DMS79 treated with DMSO at 0.1 percent for 48 hours (cell line): ENCODE data around the gene ARSH.
"Not testable (repeated sequence)": the region's sequence is repeated elsewhere in the genome, so short reads cannot be mapped to it uniquely, and the experiment has no call there.

Experiments
- DNase-seq: peaks from one replicate; lab custom pipeline; 2025; lab: John Stamatoyannopoulos, UW

Gene ARSH

DNA sequence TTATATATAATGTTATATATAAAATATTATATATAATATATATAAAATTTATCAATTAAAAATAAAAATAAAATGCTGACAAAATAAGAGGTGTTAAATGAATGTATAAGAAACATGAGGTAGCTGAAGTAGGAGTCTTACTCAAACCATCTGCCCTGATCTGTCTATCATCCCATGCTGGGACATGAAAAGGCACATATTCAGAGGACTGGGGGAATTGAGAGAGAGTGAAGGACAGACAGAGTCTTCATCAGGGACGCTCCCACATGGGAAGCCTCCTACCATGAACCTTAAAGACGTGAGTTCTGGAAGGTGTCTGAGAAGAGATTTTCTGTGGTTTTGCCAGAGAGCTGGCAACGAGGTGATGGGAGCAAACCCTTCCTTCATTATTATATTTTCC lies 30.9 kb downstream of the ARSH start:
- DNase-seq: no peak

DNA sequence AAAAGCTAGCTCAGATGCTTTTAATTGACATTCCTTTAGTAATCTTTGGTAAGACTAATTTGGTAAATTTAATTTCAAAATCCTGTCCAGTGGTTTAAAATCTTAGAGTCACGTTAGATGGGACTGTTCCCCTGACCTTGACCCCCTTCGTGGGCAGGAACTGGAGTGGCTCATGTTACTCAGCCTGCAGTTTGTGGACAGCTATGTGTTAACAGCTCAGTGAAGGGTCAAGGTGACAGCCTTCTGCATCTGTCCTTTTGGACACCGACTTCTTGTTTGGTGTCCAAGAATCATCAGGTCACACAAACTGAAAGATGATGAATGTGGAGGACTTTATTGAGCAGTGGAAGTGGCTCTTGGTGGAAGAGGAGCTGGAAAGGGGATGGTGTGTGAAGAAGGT lies 37.9 kb downstream of the ARSH start:
- no peak for DNase-seq

GRCh38 chrX:3044671-3045070 lies 38.3 kb downstream of the ARSH start:
- no peak for DNase-seq

DNA sequence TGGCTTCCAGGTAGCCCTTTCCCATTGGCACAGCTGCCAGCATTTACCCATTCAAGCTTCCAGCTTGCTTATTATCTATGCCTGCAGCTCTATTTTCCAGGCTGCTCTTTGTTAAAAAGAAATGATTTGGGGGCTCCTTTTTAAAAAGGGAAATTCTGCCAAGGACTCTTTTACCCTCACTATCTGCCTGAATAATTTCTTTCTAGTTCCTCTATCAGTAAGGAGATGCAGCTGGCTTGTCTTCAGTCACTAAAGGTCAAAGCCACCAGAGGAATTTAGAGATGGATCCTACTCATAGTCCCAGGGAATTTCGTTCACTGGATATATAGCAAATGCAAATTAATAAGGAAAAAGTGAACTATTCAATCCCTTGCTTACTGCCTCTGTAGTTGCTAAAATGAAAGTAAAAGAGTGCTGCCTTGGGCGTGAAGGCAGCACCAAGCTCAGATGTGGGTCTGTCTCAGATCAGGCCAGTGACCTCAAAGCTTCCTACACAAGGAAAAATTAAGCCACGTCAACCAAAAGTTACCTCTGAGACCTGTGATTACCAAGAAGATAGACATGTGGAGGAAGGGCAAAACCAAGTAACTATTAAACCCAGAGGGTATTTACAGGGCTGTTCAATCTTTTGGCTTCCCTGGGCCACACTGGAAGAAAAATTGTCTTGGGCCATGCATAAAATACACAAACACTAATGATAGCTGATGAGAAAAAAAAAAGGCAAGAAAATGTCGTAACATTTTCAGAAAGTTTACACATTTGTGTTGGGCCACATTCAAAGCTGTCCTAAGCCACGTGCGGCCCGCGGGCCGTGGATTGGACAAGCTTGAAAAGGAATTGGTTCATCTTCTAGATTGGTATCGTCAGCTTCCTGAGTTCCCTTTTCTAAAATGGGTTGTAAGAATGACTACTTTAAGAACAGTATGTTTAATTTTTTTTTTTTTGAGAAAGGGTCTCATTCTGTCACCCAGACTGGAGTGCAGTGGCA lies 40.2 kb downstream of the ARSH start:
- DNase-seq: no peak

GRCh38 chrX:3050523-3051175 lies 44.3 kb downstream of the ARSH start:
- not testable (repeated sequence) for DNase-seq

- no peak for DNase-seq
Observed at GRCh38 chrX:3052860-3053259, 46.5 kb downstream of the ARSH start.

DNA sequence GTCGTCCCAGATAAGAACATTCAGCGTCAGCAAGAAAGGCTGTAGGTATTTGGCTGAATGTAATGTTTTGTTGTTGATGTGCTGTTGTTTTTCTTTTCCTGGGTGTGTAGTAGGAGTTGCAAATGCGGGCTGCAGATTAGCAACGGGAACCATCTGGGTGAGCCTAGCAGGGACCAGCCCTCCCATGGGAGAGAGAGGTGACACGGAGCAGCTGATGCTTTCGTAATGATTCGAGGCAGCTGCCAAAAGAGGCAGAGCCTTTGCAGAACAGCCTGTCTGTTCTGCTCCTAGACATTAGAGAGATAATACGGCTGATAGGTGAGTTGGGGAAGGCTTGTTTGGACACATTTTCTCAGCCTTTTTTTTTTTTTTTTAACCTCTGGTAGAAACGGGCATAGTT lies 60.2 kb downstream of the ARSH start:
- DNase-seq: no peak

- no peak for DNase-seq
Observed at GRCh38 chrX:3075959-3076358, 69.6 kb downstream of the ARSH start.

- DNase-seq: no peak
Observed at GRCh38 chrX:3076416-3076991, 70.2 kb downstream of the ARSH start.
